Astrocyte (in vitro differentiated cells and primary cell): ENCODE measurements around the gene HECW1.

Source experiments
- EZH2 ChIP-seq: IDR thresholded peaks from 2 replicates; pipeline ENCODE4 v1.6.1; 2012; ENCODE audit warnings: mild to moderate bottlenecking, low read length, inconsistent platforms; ENCODE audit not compliant: insufficient read depth
- TF ChIP-seq, protein P1 (sequence below): IDR thresholded peaks from 2 replicates; pipeline ENCODE4 v1.5.1; 2011; ENCODE audit warnings: low read depth, mild to moderate bottlenecking, inconsistent platforms, low read length, moderate library complexity; ENCODE audit not compliant: insufficient read depth

DNA sequence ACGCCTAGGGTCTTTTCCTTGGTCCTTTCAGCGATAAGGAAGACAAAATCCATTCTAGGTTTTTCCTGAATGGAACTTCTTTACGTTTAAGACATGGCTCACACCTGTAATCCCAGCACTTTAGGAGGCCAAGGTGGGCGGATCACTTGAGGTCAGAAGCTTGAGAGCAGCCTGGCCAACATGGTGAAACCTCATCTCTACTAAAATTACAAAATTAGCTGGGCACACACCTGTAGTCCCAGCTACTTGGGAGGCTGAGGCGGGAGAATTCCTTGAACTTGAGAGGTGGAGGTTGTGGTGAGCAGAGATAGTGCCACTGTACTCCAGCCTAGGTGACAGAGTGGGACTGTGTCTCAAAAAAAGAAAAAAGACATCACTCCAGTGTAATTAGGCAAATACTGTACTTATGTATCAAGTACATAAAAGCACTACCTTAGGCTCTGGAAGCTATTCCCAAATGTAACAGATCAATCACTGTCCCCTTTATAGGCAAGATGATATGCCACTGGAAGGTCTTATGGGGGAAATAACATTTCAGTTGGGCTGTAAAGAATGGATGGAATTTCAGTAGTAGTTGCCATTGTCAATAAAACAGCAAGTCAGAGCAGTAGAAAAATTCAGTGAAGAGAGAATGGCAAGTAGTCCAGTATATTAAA is 476.2 kb downstream of the HECW1 start:
- TF ChIP-seq, protein P1, sequence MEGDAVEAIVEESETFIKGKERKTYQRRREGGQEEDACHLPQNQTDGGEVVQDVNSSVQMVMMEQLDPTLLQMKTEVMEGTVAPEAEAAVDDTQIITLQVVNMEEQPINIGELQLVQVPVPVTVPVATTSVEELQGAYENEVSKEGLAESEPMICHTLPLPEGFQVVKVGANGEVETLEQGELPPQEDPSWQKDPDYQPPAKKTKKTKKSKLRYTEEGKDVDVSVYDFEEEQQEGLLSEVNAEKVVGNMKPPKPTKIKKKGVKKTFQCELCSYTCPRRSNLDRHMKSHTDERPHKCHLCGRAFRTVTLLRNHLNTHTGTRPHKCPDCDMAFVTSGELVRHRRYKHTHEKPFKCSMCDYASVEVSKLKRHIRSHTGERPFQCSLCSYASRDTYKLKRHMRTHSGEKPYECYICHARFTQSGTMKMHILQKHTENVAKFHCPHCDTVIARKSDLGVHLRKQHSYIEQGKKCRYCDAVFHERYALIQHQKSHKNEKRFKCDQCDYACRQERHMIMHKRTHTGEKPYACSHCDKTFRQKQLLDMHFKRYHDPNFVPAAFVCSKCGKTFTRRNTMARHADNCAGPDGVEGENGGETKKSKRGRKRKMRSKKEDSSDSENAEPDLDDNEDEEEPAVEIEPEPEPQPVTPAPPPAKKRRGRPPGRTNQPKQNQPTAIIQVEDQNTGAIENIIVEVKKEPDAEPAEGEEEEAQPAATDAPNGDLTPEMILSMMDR: no peak
- no peak for TF ChIP-seq EZH2
